ENCODE data around the gene CFAP46.
"Not testable (repeated sequence)": the region's sequence is repeated elsewhere in the genome, so short reads cannot be mapped to it uniquely, and the experiment has no call there.

CFAP46 gene

GRCh38 chr10:132804785-132805426 is 137.5 kb downstream of the CFAP46 start:
- DNase-seq (ENCODE audit: low spot score) = no peak

DNA sequence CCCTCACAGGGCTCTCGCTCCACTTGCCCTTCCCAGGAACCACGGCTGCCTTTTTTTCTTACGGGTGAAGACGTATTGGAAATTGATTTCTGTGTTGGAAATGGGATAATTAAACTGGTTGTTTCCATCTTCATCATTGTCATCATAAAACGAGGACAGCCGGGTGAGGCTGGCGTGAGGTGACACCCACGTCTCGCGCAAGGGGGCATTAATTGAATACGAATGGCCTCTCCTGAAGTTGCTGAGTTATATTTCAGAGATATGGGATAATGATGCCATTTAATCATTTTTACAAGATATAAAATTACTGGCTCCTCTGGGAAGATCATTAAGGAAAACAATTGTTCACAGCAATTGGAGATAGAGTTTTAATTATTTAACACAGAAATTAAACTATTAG is 138.1 kb downstream of the CFAP46 start:
- DNase-seq (ENCODE audit: low spot score) = no peak

DNA sequence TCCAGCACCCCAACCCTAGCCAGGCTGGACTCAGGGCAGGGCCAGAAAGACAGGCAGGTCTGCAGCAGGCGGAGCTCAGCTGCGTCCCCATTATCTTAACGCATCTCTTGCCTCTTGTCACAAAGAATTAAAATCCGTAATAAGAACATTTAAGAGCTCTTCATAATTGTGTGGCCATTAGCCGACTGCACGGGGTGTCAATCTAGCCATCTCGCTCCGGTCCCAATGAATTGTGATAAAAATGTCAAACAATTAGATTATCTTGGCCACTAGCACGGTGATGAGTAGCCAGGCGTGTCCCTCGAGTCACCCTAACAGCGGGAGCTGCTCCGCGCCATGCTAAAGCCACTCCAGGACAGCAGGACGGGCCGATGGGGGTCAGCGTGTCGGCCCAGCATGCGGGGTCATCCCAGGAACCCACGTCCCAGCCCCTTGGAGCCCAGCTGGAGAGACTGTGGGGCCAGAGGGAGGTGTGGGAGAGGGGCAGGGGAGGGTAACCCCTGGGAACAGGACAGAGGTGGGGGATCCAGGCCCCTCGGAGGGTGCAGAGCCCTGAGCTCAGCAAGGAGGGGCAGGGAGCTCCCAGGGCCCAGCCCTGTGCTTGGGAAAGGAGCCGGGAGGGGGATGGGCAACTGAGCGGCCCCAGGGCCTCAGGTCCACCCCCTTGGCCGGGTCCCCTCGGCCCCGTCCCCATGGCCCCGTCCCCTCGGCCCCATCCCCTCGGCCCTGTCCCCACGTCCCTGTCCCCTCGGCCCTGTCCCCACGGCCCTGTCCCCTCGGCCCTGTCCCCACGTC is 138.8 kb downstream of the CFAP46 start:
- DNase-seq (ENCODE audit: low spot score) = no peak

GRCh38 chr10:132802694-132803320 is 139.6 kb downstream of the CFAP46 start:
- no peak for DNase-seq (ENCODE audit: low spot score)

GRCh38 chr10:132802048-132802447 is 140.3 kb downstream of the CFAP46 start:
- DNase-seq (ENCODE audit: low spot score) = no peak

- no peak for DNase-seq (ENCODE audit: low spot score)
These were observed 142.5 kb downstream of the CFAP46 start for GRCh38 chr10:132799865-132800264.

- DNase-seq (ENCODE audit: low spot score) = no peak
These were observed 143.5 kb downstream of the CFAP46 start for GRCh38 chr10:132798876-132799275.

GRCh38 chr10:132798403-132798802 is 144.0 kb downstream of the CFAP46 start:
- DNase-seq (ENCODE audit: low spot score) = no peak

DNA sequence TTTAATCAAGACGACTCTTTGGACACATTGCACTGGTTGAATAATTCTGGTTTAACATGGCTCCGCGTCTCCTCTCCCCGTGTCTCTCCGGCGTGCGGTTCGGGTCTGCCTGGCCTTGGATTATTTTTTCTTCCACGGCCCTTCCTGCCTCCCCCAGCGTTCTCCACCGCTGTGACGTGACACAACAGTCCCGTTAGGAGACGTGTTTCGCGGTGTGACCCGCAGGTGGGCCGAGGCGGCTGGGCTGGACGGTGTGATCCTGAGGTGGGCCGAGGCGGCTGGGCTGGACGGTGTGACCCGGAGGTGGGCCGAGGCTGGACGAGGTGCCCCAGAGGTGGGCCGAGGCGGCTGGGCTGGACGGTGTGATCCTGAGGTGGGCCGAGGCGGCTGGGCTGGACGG is 144.4 kb downstream of the CFAP46 start:
- DNase-seq (ENCODE audit: low spot score) = not testable (repeated sequence)

DNA sequence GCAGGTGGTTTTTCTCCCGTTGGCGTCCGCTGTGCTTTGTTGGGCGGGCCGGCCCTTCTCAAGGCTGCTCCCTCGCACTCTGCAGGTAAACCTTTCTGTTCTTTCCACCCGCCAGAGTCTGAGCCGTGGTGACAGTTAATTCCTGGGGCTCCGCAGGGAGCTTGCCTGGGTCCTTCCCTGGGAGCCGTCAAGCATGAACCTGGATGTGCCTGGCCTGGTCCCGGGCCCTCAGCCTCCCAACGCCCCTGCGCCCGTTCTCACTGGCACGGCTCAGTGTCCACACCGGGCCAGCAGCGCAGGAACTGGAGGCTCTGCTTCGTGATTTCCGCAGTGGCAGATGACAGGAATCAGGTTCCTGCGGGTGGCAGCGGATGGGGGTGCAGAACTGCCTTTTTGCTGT is 145.5 kb downstream of the CFAP46 start:
- DNase-seq (ENCODE audit: low spot score) = no peak

- no peak for DNase-seq (ENCODE audit: low spot score)
These were observed 148.2 kb downstream of the CFAP46 start for GRCh38 chr10:132793871-132794849.

DNA sequence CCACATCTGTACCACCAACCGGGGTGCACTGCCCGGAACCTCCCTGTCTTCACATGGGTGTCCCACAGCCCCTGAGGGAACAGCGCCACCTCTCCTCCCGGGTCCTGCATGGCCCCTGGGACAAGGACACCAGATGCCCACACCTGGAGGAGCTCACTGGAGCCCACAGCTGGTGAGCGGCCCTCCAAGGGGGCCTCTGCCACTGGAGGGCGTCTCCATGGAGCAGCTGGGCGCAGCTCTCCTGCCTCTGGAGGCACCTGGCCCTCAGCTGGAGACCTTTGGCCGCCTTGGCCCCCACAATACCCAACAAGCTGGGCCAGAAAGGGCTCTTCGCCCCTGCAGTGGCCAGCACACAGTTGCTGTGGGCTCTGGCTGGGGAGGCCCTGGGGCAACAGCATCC is 149.2 kb downstream of the CFAP46 start:
- no peak for DNase-seq (ENCODE audit: low spot score)

- DNase-seq (ENCODE audit: low spot score) = no peak
These were observed 149.6 kb downstream of the CFAP46 start for GRCh38 chr10:132792796-132793195.

- not testable (repeated sequence) for DNase-seq (ENCODE audit: low spot score)
These were observed 150.3 kb downstream of the CFAP46 start for GRCh38 chr10:132792099-132792498.

- DNase-seq (ENCODE audit: low spot score) = no peak
These were observed 151.2 kb downstream of the CFAP46 start for GRCh38 chr10:132790934-132791829.

- no peak for DNase-seq (ENCODE audit: low spot score)
These were observed 151.9 kb downstream of the CFAP46 start for GRCh38 chr10:132790470-132790869.

DNA sequence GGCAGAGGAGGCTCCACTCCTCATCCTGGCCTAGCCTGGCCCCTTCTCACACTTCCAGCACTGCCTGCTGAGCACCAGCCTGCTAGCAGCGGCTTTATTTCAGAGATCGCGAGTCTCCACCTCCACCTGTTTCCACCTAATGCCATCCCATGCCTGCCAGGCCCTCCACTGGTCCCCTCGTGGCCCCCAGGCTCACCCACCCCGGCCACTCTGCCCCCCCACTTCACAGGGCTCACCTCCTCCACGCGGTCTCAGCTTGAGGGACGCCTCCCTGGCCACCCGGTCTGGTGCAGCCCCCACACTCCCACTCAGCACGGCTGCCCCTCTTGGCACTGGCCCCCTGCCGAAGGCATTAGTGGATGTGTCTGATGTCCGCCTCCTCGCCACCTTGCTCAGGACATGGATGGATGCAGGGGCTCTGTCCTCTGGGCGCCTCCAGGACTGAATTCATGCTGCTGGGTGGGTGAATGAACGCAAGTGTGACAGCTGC is 152.7 kb downstream of the CFAP46 start:
- DNase-seq (ENCODE audit: low spot score) = no peak

DNA sequence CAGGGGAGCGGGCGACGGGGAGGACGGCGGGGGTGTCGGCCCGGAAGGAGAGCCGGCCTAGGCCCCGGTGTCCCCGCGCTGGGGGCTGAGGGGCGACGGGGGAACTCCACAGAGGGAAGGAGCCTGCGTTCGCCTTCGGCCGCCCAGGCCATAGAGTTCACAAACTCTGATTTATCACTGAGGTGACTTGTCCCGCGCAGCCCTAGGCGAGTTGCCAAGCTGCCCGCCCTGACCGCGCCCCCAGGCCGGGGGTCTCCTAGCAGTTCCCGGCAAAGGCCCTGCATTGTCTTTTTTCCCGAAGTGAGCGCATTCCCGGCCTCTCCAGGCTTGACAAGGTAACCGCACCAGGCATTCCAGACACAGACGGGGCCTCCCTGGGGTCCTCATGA is 153.5 kb downstream of the CFAP46 start:
- no peak for DNase-seq (ENCODE audit: low spot score)

GRCh38 chr10:132788180-132788830 is 154.1 kb downstream of the CFAP46 start:
- no peak for DNase-seq (ENCODE audit: low spot score)

GRCh38 chr10:132787495-132788179 is 154.7 kb downstream of the CFAP46 start:
- DNase-seq (ENCODE audit: low spot score) = no peak

Data from RKO (cell line).